Measurements from ENCODE around the gene INPP5K.

DNA sequence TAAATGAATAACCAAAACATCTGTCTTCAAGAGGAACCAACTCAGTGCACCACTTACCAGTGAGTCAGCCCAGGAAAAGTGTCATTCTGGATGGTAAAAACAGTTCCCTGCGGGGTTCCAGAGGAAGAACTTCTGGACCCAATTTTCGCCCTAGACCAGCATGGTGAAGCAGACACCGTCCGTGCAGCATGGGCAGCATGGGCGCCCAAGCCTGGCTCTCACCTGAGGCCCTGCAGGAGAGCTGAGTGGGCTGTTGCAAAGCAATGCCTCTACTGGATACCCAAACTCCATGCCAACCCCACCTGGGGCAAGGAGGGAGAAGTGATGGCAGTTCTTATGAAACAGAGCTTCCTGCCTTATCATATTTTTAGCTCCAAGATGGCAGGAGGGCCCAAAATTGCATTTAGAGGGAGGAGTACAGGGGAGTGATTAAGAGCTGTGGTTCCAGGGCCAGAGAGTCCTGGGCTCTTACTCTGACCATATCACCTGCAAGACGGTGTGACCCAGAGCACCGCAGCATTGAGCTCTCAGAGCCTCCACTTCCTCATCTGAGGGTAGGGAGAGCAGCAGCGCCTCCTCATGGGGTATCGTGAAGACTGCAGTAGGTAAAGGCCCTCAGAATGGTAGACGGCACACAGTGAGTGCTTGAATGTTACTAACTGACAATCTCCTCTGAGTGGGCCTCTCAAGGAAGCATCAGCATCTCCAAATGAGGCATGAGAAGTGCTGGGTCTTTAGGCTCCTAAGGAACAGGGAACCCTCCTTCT, 16.6 kb upstream of the INPP5K start:
- TF ChIP-seq, protein P1, sequence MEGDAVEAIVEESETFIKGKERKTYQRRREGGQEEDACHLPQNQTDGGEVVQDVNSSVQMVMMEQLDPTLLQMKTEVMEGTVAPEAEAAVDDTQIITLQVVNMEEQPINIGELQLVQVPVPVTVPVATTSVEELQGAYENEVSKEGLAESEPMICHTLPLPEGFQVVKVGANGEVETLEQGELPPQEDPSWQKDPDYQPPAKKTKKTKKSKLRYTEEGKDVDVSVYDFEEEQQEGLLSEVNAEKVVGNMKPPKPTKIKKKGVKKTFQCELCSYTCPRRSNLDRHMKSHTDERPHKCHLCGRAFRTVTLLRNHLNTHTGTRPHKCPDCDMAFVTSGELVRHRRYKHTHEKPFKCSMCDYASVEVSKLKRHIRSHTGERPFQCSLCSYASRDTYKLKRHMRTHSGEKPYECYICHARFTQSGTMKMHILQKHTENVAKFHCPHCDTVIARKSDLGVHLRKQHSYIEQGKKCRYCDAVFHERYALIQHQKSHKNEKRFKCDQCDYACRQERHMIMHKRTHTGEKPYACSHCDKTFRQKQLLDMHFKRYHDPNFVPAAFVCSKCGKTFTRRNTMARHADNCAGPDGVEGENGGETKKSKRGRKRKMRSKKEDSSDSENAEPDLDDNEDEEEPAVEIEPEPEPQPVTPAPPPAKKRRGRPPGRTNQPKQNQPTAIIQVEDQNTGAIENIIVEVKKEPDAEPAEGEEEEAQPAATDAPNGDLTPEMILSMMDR (conservative IDR thresholded peaks at IDR 0.05), result no peak
- TF ChIP-seq EZH2 (IDR thresholded peaks at IDR 0.05; ENCODE audit: low read depth), result no peak

Measured in PC-9 (cell line).